ENCODE measurements around the gene PCDHGB3.
"Not testable (repeated sequence)": the region's sequence is repeated elsewhere in the genome, so short reads cannot be mapped to it uniquely, and the experiment has no call there.

Gene PCDHGB3

GRCh38 chr5:141384471-141385267, 14.6 kb downstream of the PCDHGB3 start:
- ChIA-PET POLR2A (no interaction called here), CTCF (no interaction called here)
- TF ChIP-seq NFRKB (IDR thresholded peaks at IDR 0.05), result no peak
- no peak for TF ChIP-seq CTBP1 (IDR thresholded peaks at IDR 0.05; ENCODE audit: borderline replicate concordance)
- no peak for TF ChIP-seq ARNT (IDR thresholded peaks at IDR 0.05)
- no peak for TF ChIP-seq LEF1 (IDR thresholded peaks at IDR 0.05; ENCODE audit: borderline replicate concordance)
- TF ChIP-seq SP1 (IDR thresholded peaks at IDR 0.05), result no peak
- TF ChIP-seq ELF4 (IDR thresholded peaks at IDR 0.05), result no peak
- TF ChIP-seq FOXA1 (IDR thresholded peaks at IDR 0.05), result no peak
- TF ChIP-seq FOXM1 (IDR thresholded peaks at IDR 0.05; ENCODE audit: borderline replicate concordance), result no peak
- no peak for TF ChIP-seq L3MBTL2 (conservative IDR thresholded peaks at IDR 0.05)
- TF ChIP-seq FOXK2 (IDR thresholded peaks at IDR 0.05), result no peak
- TF ChIP-seq TARDBP (IDR thresholded peaks at IDR 0.05), result no peak
- TF ChIP-seq HDGF (IDR thresholded peaks at IDR 0.05; ENCODE audit: borderline replicate concordance), result no peak
- no peak for DNase-seq (ENCODE audit: extremely low spot score)

DNA sequence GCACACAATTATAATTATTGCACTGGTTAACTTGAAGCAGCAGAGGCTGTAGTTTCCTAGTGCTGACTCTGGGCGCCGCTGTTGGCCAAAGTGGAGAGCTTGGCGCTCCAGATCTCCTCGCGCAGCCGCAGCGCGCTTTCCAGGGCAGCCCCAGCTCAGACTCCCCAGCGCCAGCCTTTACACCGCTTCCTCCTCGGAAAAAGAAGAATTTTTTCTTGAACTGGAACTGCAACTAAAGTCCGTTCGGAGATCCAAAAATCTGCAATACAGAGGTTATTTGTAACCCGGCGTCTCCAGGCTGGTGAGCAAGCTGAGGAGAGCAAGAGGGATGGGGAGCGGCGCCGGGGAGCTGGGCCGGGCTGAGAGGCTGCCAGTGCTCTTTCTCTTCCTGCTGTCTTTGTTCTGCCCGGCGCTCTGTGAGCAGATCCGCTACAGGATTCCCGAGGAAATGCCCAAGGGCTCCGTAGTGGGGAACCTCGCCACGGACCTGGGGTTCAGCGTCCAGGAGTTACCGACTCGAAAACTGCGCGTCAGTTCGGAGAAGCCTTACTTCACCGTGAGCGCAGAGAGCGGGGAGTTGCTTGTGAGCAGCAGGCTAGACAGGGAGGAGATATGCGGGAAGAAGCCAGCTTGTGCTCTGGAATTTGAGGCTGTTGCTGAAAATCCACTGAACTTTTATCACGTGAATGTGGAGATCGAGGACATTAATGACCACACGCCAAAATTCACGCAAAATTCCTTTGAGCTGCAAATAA, 17.7 kb downstream of the PCDHGB3 start, which contains the start of gene PCDHGB4:
TSS of gene PCDHGB4 (plus strand) at position 142 of the 755 bp plus-strand sequence. CDS start at position 329, 187 bp downstream.
- POLR2A ChIA-PET; DNase-seq (ENCODE audit: extremely low spot score): not testable (repeated sequence)
- CTCF ChIA-PET, result interaction anchor here (0.6 kb wide), 1 partner anchor 132 kb away, joined by 3 read pairs; no protein-coding TSS in a partner anchor

- TF ChIP-seq LEF1 (IDR thresholded peaks at IDR 0.05; ENCODE audit: borderline replicate concordance) (no peak), CTBP1 (IDR thresholded peaks at IDR 0.05; ENCODE audit: borderline replicate concordance) (no peak), PKNOX1 (IDR thresholded peaks at IDR 0.05) (no peak), ZNF384 (IDR thresholded peaks at IDR 0.05) (no peak), ELF4 (IDR thresholded peaks at IDR 0.05) (no peak), FOXA1 (IDR thresholded peaks at IDR 0.05) (no peak), HDGF (IDR thresholded peaks at IDR 0.05; ENCODE audit: borderline replicate concordance) (no peak), SUZ12 (IDR thresholded peaks at IDR 0.05) (no peak), FOXK2 (IDR thresholded peaks at IDR 0.05) (no peak), BHLHE40 (IDR thresholded peaks at IDR 0.05; ENCODE audit: borderline replicate concordance) (no peak)
- no peak for DNase-seq (ENCODE audit: extremely low spot score)
- ChIA-PET POLR2A (no interaction called here), CTCF (no interaction called here)
Measured at GRCh38 chr5:141388661-141389060, 18.6 kb downstream of the PCDHGB3 start.

- CTCF ChIA-PET, result interaction anchor here (0.6 kb wide), 2 partner anchors 59 to 155 kb away, joined by 3 read pairs; partner anchors contain the start of gene PCDHGA1
- TF ChIP-seq BHLHE40 (IDR thresholded peaks at IDR 0.05; ENCODE audit: borderline replicate concordance) (no peak), ARNT (IDR thresholded peaks at IDR 0.05) (no peak), SP1 (IDR thresholded peaks at IDR 0.05) (no peak), CTBP1 (IDR thresholded peaks at IDR 0.05; ENCODE audit: borderline replicate concordance) (no peak), FOXM1 (IDR thresholded peaks at IDR 0.05; ENCODE audit: borderline replicate concordance) (no peak), NFRKB (IDR thresholded peaks at IDR 0.05) (no peak), FOXK2 (IDR thresholded peaks at IDR 0.05) (no peak), LEF1 (IDR thresholded peaks at IDR 0.05; ENCODE audit: borderline replicate concordance) (no peak), ELF4 (IDR thresholded peaks at IDR 0.05) (no peak), L3MBTL2 (conservative IDR thresholded peaks at IDR 0.05) (no peak), PKNOX1 (IDR thresholded peaks at IDR 0.05) (no peak)
- POLR2A ChIA-PET, result no interaction called here
- no peak for DNase-seq (ENCODE audit: extremely low spot score)
Measured at GRCh38 chr5:141389153-141390042, 19.4 kb downstream of the PCDHGB3 start.

- DNase-seq (ENCODE audit: extremely low spot score), result no peak
- ChIA-PET POLR2A (no interaction called here), CTCF (no interaction called here)
- TF ChIP-seq SP1 (IDR thresholded peaks at IDR 0.05), result no peak
- TF ChIP-seq PKNOX1 (IDR thresholded peaks at IDR 0.05), result no peak
- peak; percentile 59; the same call in 1 of the 2 replicates for TF ChIP-seq L3MBTL2 (conservative IDR thresholded peaks at IDR 0.05)
Measured at GRCh38 chr5:141392429-141393198, 22.6 kb downstream of the PCDHGB3 start, which contains the start of gene PCDHGA8. Gene PCDHGA8 (plus strand): TSS chr5:141392633. CDS start chr5:141392814, 181 bp downstream.

Data from HEK293T (cell line).